Right renal pelvis (tissue), 4 donors: Measurements from ENCODE around the gene TMOD2. TPM values are rescaled to one million over a fixed set of nuclear protein-coding genes. Genes with fewer than 3 reads are reported as not detected.

Experiments
- DNase-seq, 4 donors: peaks; one replicate each; pipeline ENCODE4 v3.0.0-alpha.2; 2013; ENCODE audit warnings: low read depth in 4 of 4, low spot score in 3 of 4, missing footprints in 1 of 4
- polyA plus RNA-seq, 4 donors: library from polyadenylated mRNA; unstranded; fragments of 120-200 nt; gene quantifications; one replicate each; pipeline ENCODE4 v1.2.1, GENCODE V29; 2013; ENCODE audit not compliant: insufficient read length in 4 of 4

Gene TMOD2
- 1 to 10 TPM; 3.9 to 5.3 (median 4.7) TPM for polyA plus RNA-seq

DNA sequence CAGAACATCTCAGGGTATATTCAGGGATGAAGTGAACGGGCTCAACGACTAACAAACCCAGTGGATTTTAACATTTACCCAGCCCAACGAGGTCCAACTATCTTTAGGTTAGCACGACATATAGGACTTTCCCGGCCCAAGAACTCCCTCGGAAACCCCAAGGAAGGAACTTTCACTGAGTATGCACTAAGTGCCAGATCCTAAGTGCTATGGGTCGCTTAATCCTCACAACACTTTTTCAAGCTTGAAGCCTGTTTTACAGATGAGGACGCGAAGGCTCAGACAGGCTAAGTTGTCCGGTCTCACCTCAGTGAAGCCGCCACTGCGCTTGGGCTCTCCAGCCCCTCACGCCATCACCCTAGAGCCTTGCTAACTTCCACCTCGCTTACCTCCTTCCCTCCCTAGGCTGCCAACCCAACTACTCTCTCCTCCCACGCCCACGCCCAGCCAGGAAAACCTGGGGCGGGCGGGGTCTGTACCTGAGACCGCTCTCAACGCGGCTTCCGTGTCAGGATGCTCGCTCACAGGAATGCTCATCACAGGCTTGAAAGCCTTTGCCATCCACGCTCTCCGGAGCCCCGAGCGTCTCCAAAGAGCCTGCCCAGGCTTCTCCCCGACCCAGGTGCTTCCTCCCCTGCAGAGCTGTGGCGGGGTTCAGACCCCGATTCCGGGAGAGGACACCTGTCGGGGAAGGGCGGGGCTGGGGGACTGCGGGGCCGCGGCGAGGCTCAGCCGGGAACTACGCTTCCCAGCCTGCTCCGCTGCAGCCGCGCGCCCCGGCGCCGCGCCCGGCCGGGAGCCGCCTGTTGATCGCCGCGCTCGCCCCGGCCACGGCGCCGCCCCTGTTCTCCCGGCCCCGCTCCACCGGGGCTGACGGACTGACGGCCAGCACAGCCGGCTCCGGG is at the start of gene TMOD2:
Gene TMOD2, plus strand, starts transcription at position 806 of the 905 bp plus-strand sequence. CDS start 14,845 bp downstream, outside the sequence.
- DNase-seq: no peak

DNA sequence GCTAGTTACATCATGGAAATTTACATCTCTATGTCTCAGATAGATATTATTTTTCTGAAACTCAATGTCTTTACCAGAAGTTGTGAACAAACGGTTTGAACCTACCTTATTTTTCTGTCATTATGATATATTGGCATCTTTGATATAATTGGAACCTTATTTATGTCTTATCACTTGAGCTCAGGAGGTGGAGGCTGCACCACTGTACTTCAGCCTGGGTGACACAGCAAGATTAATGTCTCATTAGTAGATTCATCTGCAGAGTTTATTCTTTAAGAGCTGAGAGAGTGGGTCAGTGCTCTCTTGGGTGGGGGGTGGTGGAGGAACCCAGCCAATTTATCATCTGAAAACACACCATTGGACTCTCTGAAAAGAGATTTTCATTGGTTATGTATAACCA is 48.7 kb upstream of the TMOD2 start:
- DNase-seq: no peak

DNA sequence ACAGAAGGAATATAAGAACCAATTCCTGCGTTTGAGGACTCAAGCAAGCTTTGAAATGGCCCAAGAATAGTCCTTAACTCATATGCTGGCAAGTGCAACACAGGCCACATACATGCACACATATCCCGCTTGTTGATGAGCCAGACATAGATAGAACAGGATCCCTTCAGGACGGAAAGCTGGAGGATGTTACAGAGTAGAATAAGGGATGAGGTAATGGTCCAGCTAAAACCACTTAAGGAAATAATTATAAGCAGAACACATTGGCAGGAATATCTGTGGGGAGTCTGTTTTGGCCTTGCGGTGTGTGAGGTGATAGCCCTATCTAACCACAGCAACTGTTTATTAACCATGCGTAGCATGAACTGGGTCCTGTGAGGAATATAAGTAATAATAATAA is 45.1 kb upstream of the TMOD2 start:
- DNase-seq: no peak

DNA sequence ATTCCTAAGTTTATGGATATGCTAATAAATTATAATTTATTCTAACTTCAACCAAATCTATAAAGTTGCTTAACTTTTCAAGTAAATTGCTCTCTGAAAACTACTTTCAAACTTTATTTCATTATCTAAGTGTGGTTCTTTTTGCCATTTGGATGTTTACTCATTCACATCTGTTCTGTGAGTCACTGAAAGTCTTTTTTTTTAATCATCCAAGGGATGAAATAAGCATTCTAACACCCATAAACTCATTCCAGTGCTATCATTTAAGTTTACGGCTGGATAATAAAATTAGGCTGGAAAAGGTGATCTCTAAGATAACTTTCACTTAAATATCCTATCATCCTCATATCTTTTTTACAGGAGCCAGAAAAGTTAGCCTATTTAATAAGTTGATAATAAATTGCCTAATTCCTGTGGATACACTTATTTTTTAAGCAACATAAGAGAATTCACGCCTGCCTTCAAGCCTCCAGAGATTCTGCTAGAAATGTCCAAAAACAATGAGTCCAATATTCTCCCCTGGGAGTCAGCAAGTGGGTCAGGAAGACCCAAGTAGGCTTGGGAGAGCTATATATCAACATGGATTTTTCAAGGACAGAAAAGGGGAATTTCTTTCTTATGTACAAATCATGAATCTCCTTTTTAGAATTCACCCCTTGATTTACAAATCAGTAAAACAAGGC is 44.3 kb upstream of the TMOD2 start:
- no peak for DNase-seq

DNA sequence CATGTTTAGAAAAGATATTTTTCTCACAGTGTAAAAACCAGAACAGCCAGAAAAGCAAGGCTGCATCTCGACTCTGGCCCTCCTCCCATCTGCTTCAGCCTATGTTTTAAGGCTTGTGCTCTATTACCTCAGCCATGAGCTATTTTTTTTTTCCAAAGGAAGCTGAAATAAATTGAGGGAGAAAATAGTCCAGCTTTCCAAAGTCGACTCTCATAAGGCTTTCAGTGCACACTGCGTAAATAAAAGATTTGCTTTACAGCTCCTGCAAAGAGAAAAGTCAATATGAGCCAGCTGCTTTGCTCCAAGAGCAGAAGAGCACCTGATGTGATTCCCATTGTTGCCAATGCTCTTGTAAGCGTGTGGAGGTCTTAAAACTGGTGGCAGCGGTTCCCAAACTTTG is 43.4 kb upstream of the TMOD2 start:
- no peak for DNase-seq

DNA sequence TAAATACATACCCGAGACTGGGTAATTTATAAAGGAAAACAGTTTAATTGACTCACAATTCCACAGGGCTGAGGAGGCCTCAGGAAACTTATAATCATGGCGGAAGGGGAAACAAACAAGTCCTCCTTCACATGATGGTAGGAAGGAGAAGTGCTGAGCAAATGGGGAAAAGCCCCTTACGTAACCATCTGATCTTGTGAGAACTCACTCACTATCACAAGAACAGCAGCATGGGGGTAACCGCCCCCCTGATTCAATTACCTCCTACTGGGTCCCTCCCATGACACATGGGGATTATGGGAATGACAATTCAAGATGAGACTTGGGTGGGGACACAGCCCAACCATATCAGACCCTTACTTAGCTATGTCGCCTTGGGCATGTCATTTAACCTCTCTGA is 42.4 kb upstream of the TMOD2 start:
- no peak for DNase-seq

DNA sequence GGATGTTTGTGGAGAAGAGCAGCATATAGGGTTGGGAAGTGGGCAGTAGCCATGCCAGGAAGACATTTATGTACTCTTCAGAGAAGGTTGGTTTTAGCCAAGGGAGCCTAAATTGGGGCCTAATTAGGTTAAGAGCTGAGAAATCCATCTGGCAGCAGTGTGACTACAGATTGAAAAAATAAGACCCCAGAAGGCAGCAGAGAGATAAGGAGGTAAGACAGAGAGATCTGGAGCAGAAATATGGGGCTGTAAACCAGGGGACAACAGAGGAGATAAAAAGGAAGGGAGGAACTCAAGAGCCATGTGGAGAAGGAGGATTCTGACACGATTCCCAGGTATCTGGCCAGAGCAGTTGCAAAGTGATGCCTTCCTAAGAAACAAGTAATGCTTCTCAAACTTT is 37.2 kb upstream of the TMOD2 start:
- DNase-seq: no peak

DNA sequence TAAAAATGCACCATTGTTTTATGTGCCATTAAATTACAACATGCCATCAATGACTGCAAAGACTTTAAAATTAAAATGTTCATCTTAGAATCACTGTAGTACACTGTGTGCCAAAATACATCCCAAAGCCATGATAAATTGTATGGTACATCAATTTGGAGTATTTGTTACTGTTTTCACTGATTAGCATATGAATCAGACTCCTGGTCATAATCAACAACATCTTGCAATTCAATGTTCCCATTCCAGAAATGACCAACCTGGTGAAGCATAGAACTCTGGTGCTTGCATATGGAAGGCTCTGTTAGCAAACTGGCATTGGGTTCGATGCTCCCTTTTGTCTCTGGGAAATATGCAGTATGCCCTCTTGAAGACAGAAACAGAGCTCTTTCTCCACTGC is 36.5 kb upstream of the TMOD2 start:
- DNase-seq: no peak

DNA sequence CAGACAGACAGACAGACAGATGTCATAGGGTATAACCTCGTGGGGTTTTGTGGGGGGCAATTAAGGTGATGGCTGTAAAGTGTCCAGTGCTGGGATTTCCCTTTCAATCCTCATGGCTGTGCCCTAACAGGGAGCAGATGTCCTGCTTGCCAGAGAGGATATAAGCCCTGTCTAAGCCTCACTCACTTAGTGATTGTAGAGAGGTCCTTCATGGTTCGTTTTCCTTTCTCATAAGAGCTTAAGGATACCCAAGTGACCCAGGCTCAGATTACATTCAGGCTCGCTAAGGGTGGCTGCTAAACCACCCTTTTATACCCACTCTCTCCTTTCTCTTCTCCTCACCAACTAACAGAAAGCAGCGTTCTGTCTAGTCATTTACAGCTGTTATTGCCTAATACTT is 33.2 kb upstream of the TMOD2 start:
- no peak for DNase-seq

DNA sequence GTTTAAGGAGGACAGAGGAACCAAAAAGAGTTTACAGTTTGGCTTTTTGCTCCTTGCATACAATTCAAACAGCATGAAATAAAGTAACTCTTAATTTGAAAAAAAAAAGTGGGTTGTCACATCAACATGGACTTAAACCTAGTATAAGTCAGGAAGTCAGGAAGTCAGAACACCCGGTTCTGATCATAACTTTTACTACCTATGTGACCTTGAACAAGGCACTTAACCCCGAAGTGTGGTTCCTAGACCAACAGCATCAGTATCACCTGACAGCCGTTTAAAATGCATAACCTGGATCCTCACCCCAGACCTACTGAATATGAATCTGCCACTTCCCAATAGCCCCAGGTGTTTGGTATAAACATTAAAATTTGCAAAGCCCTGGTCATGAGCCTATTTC is 32.7 kb upstream of the TMOD2 start:
- DNase-seq: no peak

DNA sequence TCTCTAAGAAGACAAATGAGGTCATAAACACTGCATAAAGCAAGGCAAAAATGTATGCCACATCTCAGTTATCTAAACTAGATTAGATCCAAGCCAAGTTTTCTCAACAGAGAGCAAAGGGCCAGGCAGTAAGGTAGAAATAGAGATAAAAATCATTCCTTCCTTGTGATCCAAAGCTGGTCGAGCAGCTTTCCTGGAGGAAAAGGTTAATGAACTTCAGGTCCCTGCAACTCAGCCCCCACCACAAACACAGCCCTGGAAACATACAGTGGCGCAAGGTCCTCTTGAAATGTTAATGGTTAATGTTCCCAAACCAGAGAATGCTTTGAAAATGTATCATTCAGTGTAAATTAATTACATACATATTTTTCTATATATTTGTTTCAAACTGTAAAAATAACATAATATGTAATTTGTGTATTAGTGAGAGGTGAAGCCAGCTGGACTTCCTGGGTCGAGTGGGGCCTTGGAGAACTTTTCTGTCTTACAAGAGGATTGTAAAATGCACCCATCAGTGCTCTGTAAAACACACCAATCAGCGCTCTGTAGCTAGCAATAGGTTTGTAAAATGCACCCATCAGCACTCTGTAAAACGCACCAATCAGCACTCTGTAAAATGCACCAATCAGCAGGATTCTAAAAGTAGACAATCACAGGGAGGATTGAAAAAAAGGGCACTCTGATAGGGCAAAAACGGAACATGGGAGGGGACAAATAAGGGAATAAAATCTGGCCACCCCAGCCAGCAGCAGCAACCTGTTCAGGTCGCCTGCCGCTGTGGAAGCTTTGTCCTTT is 31.0 kb upstream of the TMOD2 start:
- no peak for DNase-seq

DNA sequence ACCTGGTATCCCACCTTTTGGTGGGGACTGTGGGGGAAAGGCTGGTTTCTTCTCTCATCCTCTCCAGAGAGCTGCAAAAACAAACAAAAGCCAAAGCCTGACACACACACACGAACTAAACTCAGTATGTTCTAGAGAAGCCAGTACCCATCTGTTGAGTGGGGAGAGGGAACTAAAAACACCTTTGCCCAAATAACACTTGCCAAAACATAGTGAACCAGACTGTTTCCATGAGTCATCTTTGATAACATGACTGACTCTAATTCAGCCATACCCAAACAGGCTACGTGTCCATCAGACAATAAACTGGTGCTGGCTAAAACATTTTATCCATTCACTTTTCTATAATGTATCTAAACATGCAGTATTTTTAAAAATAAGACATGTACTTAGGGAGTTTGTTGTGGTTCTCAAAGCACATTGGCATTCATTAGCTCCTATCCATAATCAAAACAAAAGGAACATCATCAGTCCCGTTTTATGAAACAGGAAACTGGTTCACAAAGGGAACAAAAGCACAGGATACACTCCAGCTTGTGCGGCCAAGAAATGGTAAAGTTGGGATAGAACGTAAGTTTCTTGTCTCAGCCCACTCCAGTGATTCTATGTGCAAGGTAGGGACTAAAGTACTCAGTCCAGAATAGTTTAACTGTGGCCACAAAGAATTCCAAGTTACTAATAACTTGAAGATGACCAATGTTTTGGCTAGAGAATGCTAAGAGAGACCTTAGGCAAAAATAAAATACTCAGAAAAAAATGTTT is 30.0 kb upstream of the TMOD2 start:
- no peak for DNase-seq

DNA sequence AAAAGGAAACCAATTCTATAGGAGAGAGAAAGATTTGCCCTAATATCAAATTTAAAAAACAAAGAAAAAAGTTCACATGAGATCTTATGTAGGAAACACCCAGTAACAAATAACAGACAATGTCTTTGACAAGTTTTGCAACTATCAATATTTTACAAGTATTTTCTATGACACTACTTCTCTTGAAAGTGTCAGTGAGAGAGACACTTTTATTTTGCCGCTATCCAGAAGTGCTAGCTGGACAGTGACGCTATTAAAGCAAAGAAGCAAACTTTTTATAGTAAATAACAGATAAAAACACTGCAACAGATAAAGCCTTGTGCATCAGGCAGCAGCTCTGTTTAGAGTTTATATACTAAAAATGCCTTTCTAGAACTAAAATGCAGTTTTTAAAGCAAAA is 27.2 kb upstream of the TMOD2 start:
- no peak for DNase-seq

DNA sequence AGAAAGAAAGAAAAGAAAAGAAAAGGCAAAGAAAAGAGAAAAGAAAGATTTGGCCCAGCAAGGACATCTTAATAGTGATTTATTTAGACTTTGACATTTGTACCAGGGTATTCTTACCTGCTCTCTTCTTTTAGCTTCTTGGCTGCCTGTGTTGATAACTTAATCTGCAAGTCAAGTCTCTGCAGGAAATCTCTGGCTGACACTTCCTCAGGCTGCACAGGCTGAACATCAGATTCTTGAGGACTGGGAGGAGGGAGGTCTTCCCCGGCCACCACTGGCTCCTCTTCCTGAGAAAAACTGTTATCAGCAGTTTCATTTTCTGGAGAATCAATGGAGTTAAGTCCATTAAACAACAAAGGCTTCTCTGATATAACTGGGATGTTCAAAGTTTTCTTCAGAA is 26.7 kb upstream of the TMOD2 start:
- no peak for DNase-seq

DNA sequence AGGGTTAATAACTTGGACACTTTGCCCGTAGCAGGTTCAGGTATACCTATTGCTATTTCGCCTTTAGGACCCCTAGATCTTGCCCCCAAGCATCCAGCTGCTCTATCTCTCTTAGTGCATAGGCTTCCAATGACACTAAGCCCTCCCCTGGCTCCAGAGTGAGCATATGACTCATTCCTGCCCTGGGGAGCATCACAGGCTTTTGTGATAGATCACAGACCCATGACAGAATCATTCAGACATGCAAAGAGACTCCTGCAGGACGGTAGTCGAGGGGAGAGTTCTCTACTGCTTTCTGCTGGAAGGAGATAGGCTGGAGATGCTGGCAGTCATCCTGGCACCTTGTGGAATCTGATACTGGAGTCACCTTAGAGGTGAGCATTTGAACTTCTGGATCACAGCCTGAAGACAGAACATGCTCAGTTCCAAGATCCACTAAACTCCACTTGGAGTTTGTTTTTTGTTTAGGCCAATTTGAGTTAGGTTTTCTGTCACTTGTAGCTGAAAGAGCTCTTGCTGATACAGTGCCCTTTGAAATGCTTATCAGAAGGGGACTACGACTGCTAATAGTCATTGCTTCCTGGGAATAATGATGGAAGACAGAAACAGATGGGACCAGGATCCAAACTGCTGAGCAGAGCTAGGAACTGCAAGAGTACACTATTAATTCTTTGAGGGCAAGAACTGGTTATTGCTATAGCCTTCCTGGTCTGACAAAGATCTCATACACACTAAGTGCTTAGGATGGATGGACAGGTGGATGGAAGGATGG is 24.9 kb upstream of the TMOD2 start:
- no peak for DNase-seq

DNA sequence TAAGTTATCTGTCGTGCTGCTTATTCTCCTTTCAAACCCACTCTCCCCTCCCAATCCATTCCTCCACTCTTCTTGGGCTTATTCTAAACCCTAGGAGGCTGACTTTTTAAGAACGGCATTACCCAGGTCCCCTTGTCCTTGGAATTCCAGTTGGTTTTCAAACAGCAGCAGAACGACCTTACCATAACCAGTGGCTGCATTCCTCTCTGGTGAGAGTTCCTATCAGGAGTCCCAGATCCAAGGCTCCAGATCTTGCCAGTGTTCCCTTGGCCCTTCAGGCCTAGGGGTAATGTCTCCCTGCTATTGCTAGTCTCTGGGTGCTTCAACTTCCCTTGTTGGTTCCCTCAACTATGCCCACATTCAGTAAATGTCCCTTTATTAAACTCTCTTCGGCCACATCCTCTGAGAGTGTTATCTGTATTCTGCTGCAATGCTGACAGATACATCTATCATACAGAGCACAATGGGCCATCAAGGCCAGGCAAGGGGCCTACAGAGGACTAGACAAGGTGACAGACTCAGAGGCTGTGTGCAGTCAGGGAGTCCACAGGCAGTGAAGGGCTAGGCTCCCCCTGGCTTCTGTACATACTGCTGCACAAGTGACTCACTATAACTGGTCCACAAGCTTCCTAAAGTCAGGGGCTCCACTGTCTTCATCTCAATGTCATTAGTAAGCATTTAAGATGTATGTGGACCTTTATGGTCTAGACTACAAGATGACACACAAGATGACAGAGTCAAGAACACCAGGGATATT is 24.1 kb upstream of the TMOD2 start:
- DNase-seq: no peak

DNA sequence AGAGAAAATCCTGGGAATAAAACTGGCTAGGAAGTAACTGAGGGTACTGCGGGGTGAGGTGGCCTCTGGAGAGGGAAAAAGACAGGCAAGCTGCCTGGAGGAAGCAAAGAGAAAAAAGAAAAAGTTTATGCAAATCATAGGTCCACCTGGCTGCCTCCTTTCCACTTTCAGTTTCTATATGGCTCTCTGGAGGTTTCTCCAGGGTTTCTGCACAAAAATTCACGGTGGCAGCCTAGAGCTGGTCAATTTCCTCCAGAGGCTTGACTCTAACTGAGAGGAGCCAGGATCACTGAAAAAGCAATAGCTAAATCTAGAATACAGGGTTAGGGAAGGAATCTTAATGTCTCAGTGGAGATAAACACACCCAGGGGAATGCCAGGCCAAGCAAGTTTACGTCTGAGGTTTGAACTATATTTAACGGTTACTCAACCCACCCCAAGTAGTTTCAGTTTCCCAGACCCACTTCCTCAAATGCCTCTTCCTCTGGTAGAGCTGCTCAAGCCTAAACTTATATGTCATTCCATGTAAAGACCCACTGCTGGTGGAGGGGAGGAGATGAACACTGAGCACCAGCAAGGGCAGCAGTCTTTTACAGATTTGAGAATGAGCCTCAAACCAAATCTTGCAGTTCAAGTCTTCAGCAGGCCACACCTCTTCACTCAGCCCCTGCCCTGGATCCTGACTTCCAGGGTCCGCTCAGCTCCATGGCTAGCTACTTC is 19.7 kb upstream of the TMOD2 start:
- no peak for DNase-seq

DNA sequence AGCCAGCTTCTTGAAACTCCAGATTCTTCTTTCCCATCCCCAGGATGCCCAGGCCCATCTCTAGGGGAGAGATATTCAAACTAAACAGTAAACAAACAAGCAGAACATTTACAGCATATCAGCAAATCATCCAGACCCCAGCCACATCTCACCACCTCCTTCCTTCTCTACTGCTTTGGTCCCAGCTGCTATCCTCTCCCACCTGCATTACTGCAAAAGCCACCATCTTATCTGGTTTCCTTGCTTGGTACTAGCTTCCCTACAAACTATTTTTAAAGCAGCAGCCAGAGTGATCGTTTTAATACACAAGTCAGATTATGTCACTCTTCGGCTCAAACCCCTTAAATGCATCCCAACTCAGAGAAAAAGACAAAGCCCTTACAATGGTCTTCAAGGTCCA is 18.8 kb upstream of the TMOD2 start:
- DNase-seq: no peak
